Natural killer cell (primary cell): Measurements from ENCODE around the gene PLCB4. TPM values are rescaled to one million over a fixed set of nuclear protein-coding genes. Genes with fewer than 3 reads are reported as not detected.
"Not testable (repeated sequence)": the region's sequence is repeated elsewhere in the genome, so short reads cannot be mapped to it uniquely, and the experiment has no call there.

Source experiments
- ATAC-seq, 3 donors: fragments of 150-1000 bp in 2 of 3; fragments of 200-7000 bp in 1 of 3; cut with Tn5 transposase; 1 replicate in 1 of 3; 2 replicates in 2 of 3; pipeline ENCODE4 v1.10.0; 2021; ENCODE audit warnings: mild to moderate bottlenecking in 2 of 3, moderate library complexity in 2 of 3
- DNase-seq, 2 donors: peaks; one replicate each; pipeline versions ENCODE4 v3.0.0 to v3.0.0-alpha.2; 2013 to 2021; ENCODE audit warnings: mixed read lengths in 1 of 2
- H3K27ac ChIP-seq: one replicate; pipeline ENCODE4 v1.5.1; 2013; ENCODE audit warnings: mild to moderate bottlenecking, low read length
- H3K27me3 ChIP-seq: one replicate; pipeline ENCODE4 v1.6.1; 2013; ENCODE audit warnings: low read length; ENCODE audit not compliant: control insufficient read depth, insufficient read depth
- H3K36me3 ChIP-seq: one replicate; pipeline ENCODE4 v1.6.1; 2013; ENCODE audit warnings: low read length; ENCODE audit not compliant: control insufficient read depth, insufficient read depth
- H3K4me1 ChIP-seq: one replicate; pipeline ENCODE4 v1.6.1; 2013; ENCODE audit warnings: low read length; ENCODE audit not compliant: control insufficient read depth, insufficient read depth
- H3K4me3 ChIP-seq: one replicate; pipeline ENCODE4 v1.5.1; 2013; ENCODE audit warnings: low read length
- H3K9me3 ChIP-seq: one replicate; pipeline ENCODE4 v1.6.1; 2013; ENCODE audit warnings: low read length; ENCODE audit not compliant: control insufficient read depth, insufficient read depth
- H3K27ac Mint-ChIP-seq, 2 donors: one replicate each; pipeline ENCODE4 v1.8.0; 2022; ENCODE audit warnings: mild to moderate bottlenecking in 2 of 2, mixed read lengths in 2 of 2, moderate library complexity in 1 of 2
- H3K27me3 Mint-ChIP-seq, 2 donors: one replicate each; pipeline ENCODE4 v1.8.0; 2022; ENCODE audit warnings: low read depth in 2 of 2, mixed read lengths in 2 of 2
- H3K36me3 Mint-ChIP-seq: one replicate; pipeline ENCODE4 v1.8.0; 2022; ENCODE audit warnings: mixed read lengths
- H3K4me1 Mint-ChIP-seq, 2 donors: one replicate each; pipeline ENCODE4 v1.8.0; 2022; ENCODE audit warnings: mixed read lengths in 2 of 2
- H3K4me3 Mint-ChIP-seq: one replicate; pipeline ENCODE4 v1.8.0; 2022; ENCODE audit warnings: mild to moderate bottlenecking, moderate library complexity, mixed read lengths
- H3K9me3 Mint-ChIP-seq, 2 donors: one replicate each; pipeline ENCODE4 v1.8.0; 2022; ENCODE audit warnings: mixed read lengths in 2 of 2
- CTCF ChIP-seq: fragments of 200-600 bp; IDR thresholded peaks from one replicate; pipeline ENCODE4 v1.8.0; 2022; ENCODE audit warnings: antibody characterized with exemption
- WGBS: methylation state at CpG from one replicate; pipeline ENCODE4 v1.1.7; 2013; ENCODE audit warnings: missing lambda C conversion rate; ENCODE audit not compliant: insufficient coverage; 5-methylcytosine and 5-hydroxymethylcytosine counted together
- intact Hi-C: fragments of 100-400 bp; cut with micrococcal nuclease; formaldehyde crosslinking; loops from one replicate; pipeline ENCODE4 v1.14.2; 2022
- total RNA-seq, 4 donors: library from RNA; stranded (reverse); fragments of 120-200 nt in 1 of 4; gene quantifications; one replicate each; pipeline versions ENCODE4 v1.2.3 to v1.2.4, GENCODE V29; 2013 to 2022

Gene PLCB4
- total RNA-seq, 3 donors from 2014 or later (not counting 1 experiment from before 2014, with no cell fraction given), result 0.05 to 0.40 TPM; not detected in 1

DNA sequence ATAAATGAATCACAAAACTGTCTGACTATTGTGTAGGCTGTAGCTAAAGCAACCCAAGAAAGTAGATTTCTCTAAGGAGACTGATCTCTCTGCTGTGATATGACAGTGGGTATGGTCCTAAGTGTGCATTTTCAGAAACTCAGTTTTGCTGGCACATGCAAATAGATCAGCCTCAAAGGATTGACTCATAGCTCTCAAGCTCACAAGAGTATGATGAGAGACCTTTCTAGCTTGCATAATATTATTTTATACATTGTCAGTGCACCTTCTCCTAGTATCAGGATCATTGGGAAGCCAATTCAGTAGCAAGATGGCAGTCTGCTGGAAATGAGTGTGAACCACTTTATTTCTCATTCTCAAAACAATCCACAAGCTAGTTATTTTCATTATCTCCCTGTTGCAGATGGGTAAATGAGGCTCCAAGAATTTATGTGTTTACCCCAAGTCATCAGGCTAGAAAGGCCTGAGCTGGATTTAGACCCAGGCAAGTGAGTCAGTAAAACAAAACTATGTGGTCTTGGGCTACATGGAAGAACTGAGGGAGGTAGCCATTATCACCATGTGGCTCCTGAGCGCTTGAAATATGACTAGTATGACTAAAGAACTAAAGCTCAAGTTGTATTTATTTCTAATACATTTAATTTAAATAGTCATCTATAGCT, 27.9 kb upstream of the PLCB4 start:
- no peak overlapping the region for H3K4me3 ChIP-seq
- DNase-seq (no peak), ATAC-seq (no peak)
- H3K27me3 ChIP-seq, result no peaks in the 10 kb centered on the region
- H3K27ac Mint-ChIP-seq, result no peak overlapping the region
- no peaks in the 10 kb centered on the region for H3K27me3 Mint-ChIP-seq
- H3K4me1 Mint-ChIP-seq, result no peaks in the 10 kb centered on the region
- WGBS, result no CpG with 5 or more reads among the region's 1 CpG
- peaks cover 3% of the 10 kb centered on the region in 2 donors for H3K9me3 Mint-ChIP-seq
- H3K4me1 ChIP-seq, result no peaks in the 10 kb centered on the region
- no peaks in the 10 kb centered on the region for H3K36me3 ChIP-seq
- H3K4me3 Mint-ChIP-seq, result no peak overlapping the region
- no peak overlapping the region for H3K27ac ChIP-seq
- no peaks in the 10 kb centered on the region for H3K9me3 ChIP-seq
- no peak for TF ChIP-seq CTCF
- intact Hi-C loops, result no loop called here
- no peaks in the 10 kb centered on the region for H3K36me3 Mint-ChIP-seq

DNA sequence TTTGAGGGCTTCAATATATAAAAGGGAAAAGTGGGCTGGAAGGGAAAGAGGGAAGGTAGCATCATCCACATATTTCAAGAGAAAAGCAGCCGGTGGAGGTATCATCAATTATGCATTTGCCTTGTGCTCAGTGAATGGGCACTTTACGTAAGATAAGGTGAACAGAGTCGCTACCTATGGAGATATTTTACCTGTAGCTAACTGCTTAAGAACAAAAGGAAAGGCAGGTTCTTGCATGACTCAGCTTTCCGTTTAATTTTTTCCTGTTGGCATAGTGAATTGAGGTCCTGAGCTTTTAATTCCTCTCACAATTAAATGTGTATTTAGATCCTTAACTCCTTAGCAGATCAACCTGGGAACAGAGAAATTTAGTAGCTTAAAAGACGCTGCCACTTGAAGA, 25.5 kb upstream of the PLCB4 start:
- Histone ChIP-seq H3K9me3 (no peaks in the 10 kb centered on the region), H3K27ac (no peak overlapping the region), H3K4me1 (no peaks in the 10 kb centered on the region), H3K4me3 (no peak overlapping the region), H3K27me3 (no peaks in the 10 kb centered on the region), H3K36me3 (no peaks in the 10 kb centered on the region)
- H3K36me3 Mint-ChIP-seq, result no peaks in the 10 kb centered on the region
- ATAC-seq, result no peak
- no peak overlapping the region for H3K4me3 Mint-ChIP-seq
- no peak for DNase-seq
- H3K27ac Mint-ChIP-seq, result no peak overlapping the region
- 94% methylated on average over 3 of the region's 5 CpGs for WGBS
- peaks cover 3 to 6% of the 10 kb centered on the region in 2 donors for H3K9me3 Mint-ChIP-seq
- intact Hi-C loops, result no loop called here
- no peaks in the 10 kb centered on the region for H3K4me1 Mint-ChIP-seq
- TF ChIP-seq CTCF, result no peak
- H3K27me3 Mint-ChIP-seq, result no peaks in the 10 kb centered on the region

- H3K4me3 ChIP-seq, H3K4me1 Mint-ChIP-seq, ATAC-seq, intact Hi-C loops, H3K9me3 ChIP-seq, H3K4me3 Mint-ChIP-seq, H3K36me3 Mint-ChIP-seq, H3K27ac Mint-ChIP-seq, H3K27me3 Mint-ChIP-seq, H3K27ac ChIP-seq, H3K36me3 ChIP-seq, H3K9me3 Mint-ChIP-seq, H3K27me3 ChIP-seq, DNase-seq, H3K4me1 ChIP-seq: not testable (repeated sequence)
- WGBS, result no CpG with 5 or more reads among the region's 1 CpG
Measured at GRCh38 chr20:9047928-9048327, 21.0 kb upstream of the PLCB4 start.

DNA sequence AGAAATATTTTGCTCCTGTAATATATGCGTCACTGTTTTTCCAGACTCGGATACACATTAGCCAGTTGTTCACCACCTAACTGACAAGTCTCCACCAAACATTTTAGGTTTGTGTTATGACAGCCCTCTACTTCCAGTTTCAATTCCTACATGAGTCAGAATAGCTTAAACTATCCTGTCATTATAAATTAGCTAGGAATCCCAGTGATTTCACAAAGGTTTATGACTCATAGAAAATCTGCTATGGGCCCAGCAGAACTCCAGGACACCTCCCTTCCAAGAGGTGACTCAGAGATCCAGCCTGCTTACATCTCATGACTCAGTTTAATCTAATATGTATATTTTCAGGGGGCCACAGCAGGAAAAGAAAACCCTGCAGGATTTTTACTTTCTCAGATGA, 17.4 kb upstream of the PLCB4 start:
- no peak for TF ChIP-seq CTCF
- Histone ChIP-seq H3K9me3 (no peaks in the 10 kb centered on the region), H3K27ac (no peak overlapping the region), H3K4me1 (peaks cover 8% of the 10 kb centered on the region), H3K27me3 (no peaks in the 10 kb centered on the region), H3K4me3 (no peak overlapping the region), H3K36me3 (no peaks in the 10 kb centered on the region)
- Mint-ChIP-seq H3K9me3 (peaks cover 0 to 6% of the 10 kb centered on the region in 2 donors), H3K36me3 (no peaks in the 10 kb centered on the region), H3K4me3 (no peak overlapping the region), H3K4me1 (peaks cover 9% of the 10 kb centered on the region in 2 donors), H3K27ac (no peak overlapping the region), H3K27me3 (no peaks in the 10 kb centered on the region)
- ATAC-seq, result no peak
- DNase-seq, result no peak
- intact Hi-C loops, result no loop called here
- 87% methylated on average over 2 of the region's 2 CpGs for WGBS
